ENCODE results near the gene MECR.
"Not testable (repeated sequence)": the region's sequence is repeated elsewhere in the genome, so short reads cannot be mapped to it uniquely, and the experiment has no call there.

Gene MECR

DNA sequence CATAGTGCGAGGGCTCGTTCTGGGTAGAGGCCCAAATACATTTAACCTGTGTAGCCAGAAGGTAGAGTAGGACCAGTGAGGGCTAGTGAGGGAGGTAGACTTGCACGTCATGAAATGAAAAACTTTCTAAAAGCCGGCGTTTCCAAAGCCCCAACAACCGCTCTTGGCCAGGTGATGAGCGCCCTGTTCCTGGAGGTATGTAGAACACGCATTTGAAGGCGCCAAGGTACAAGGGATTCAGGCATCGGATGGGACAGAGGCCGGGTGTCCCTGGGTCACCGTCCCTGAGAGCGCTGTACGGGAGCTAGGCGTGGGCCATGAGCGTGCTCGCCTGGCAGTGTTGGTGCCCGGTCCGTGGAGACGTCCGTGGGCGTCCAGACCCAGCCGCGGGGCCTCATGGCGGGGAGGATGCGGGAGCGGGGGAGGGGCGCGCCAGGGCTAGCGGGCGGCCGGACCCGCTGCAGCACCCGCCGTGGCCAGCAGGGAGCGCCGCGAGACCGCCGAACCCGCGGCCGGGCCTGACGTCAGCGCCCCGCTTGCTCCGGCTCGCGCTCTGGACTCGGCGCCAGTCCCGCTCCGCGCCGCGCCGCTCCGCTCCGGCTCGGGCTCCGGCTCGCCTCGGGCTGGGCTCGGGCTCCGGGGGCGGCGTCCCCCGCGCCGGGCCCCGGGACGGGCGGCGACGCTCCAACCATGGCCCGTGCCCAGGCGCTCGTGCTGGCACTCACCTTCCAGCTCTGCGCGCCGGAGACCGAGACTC, 5.4 kb upstream of the MECR start, which contains the start of gene PTPRU:
Gene PTPRU (plus strand): TSS at position 568 of the 757 bp plus-strand sequence. CDS start 123 bp downstream, at position 691.
- ATAC-seq, result peak; percentile 85 to 86

DNA sequence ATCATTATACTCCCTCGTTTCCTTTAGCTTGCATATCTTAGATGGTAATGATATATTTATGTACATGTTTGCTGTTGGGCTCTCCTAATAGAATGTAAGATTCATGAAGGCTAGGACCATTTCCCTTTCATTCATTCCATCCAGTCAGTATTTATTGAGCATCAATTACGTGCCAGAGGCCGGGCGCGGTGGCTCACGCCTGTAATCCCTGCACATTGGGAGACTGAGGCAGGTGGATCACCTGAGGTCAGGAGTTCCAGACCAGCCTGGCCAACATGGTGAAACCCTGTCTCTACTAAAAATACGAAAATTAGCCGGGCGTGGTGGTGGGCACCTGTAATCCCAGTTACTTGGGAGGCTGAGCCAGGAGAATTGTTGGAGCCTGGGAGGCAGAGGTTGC, 4.1 kb upstream of the MECR start:
- ATAC-seq, result not testable (repeated sequence)

DNA sequence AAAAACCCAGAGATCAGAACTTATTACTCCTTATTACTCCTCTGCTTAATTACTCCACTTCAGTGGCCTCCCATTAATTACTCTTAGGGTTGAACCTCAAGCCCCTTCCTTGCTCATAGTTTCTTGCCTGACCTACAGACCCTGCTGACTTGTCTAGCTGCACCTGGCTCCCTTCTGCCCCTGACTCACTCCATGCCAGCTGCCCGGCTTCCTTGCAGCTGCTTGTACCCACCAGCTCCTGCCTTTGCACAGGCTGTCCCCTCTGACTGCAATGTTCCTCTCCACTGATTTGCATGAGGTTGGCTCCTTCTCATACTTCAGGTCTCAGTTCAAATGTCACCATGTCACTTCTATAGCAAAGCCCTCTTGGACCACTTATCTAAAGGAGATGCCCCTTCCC, 3.7 kb upstream of the MECR start:
- ATAC-seq, result no peak

DNA sequence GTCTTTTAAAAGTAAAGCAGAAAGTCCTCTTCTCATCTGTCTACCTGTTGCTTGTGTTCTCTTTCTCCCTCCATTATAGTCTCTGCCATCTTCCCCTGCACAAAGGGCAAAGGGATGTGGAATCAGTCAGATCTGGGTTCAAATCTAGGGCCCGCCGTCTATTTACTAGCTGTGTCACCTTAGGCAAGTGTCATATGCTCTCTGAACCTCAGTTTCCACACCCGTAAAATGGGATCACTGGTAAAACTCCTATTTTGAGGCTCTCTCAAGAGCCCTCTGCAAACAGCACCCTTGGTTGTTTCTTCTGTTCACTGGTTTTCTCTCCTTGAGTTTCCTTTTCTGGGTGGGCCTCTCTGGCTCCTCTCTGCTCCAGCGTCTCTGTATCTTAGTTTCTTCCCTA, 3.0 kb upstream of the MECR start:
- no peak for ATAC-seq

DNA sequence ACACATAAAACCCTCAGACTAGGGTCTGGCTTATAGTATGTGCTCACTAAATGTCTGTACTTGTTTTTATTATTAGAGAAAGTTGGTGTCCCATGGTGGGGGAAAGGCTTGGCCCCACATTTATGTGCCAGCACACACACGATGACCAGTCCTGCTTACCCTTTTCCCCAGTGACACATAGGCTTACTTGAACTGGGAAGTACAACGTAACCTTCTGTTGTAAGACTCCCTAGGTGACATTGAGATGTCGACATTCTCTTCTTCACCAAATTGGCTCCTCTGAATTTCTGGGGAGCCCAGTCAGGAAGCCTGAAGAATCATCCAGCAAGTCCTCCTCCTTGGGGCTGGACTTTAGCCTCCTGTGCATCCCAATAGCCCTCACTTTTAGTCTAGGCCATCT, 1.7 kb upstream of the MECR start:
- ATAC-seq, result no peak

DNA sequence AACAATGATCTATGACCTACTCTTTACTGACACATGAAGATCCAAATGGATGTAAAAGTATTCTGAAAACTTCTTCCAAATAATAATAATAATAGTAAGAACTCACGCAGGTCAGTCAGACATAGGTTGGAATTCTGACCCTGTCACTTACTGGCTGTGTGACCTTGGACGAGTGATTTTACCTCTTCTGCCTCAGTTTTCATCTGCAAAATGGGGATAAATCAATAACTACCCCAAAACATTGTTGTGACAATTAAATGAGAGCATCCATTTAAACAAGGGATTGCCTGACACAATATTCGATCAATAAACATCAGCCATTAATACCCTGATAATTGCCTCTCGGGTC, 556 bp downstream of the MECR start:
- ATAC-seq, result no peak

DNA sequence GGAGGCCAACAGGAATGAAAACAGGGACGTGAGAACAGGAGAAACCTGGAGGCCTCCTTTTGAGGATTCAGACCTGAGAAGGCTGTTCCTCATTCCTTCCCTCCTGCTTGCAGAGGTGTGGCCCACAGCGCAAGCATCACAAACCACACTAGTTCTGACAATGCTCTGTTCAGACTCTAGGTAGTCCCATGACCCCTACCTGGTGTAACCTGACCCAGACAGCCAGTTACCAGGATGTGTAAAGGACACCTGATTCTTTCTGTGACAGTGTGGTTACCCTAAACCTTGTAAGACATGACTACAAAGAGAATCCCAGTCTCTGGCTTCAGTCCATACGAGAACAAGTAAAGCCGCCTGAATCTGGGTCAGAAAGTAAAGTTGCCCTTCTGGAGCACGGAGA, 3.2 kb downstream of the MECR start:
- no peak for ATAC-seq

DNA sequence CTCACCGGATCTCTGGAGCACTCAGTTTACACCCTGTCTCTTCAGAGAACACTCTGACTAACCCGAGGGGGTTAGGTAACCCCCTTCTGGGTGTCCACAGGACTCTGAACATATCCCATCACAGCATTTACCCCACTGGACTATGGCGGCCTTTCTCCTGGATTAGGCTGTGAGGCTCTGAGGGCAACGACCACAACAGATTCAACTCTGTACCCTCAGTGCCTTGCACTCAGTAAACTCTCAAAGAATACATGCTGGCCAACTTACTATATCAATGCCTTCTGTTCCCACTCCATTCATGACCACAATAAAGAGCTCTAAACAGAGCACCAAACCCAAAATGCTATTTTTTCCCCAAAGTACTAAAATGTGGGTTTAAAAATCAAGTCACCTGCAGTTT, 5.4 kb downstream of the MECR start:
- ATAC-seq, result no peak

DNA sequence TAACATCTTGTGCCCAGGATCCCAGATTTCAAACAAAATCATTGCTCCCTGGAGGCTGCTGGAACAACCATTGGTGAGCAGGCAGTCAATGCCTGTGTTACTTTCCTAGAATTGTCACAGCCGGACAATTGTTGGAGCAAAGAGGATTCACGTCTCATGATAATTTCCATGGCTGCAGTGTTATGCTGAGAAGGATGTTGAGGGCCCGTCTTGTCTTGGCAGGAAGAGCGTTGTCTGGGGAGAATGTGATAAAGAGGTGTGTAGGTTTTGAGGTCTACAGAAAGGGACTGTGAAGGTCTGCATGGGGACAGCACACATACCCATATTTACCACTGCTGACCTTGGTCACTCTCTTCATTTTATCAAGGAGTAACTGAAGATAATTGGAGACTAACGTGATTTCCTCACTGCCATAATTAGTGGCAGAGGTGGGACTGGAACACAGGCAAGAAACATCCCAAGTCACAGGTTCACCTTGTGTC, 6.3 kb downstream of the MECR start:
- ATAC-seq, result no peak

DNA sequence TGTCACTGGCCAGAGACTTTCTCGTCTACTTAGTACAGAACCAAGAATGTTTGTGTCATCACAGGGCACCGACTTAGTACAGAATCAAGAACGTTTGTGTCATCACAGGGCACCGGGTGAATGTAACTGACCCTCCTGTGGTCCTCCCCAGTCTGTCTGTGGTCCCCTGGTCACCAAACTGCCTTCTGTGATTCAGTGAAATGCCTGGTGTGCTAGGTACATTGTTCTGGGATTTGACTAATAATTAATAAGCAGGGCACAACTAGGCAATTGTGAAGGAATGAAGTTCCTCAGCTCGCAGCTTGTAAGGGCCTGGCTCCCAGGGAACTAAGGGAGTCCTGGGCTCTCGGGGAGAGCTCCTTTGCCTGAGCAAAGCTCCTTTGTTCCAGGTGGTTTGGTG, 7.2 kb downstream of the MECR start:
- no peak for ATAC-seq

DNA sequence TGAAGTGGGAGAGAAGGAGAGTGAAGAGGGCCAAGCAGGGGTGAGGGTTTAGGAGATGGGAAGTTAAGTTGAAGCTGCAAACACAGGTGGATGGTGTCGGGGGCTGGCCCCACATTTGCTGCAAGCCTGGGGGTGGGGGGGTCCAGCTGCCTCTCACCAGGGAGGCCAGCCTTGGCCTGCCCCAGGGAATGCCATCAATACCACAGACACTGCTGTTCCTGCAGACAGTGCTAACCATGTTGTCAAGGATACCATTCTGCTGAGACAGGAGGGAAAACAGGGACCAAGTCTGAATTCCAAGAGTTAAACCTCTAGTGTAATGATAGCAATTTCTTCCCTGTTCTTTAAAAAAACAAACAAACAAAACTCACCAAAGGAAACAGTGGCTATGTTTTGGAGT, 8.0 kb downstream of the MECR start:
- no peak for ATAC-seq

DNA sequence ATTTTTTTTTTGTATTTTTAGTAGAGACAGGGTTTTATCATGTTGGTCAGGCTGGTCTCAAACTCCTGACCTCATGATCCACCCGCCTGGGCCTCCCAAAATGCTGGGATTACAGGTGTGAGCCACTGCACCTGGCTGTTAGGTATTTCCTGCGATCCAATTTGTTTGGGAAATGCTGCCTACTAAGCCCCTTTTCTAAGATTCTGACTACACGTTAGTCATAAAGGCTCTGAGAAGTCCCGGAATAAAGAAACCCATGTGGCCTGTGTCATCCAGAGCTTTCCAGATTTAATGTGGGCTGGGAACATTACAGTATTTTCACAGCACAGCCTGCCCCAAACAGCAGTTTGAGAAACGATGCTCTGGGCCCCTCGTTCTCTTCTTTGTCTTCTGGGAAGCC, 8.5 kb downstream of the MECR start:
- ATAC-seq, result not testable (repeated sequence)

DNA sequence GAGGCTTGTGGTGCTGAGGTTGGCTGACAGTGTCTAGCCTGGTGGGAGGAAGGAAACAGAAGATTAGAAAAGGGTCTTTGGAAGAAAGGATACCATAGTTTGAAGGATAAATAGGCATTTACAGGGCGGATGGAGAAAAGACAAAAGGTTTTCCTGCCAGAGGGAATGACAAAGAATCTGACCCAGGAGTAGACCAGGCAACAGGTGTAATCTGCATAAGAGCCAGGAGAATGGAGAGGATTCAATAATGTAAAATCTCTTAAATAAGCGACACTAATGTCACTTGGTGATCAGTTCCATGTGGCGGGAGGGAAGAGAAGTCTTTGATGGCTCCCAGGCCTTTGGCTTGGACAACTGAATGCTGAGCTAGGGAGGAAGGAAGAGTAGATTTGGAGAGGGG, 9.4 kb downstream of the MECR start:
- no peak for ATAC-seq

DNA sequence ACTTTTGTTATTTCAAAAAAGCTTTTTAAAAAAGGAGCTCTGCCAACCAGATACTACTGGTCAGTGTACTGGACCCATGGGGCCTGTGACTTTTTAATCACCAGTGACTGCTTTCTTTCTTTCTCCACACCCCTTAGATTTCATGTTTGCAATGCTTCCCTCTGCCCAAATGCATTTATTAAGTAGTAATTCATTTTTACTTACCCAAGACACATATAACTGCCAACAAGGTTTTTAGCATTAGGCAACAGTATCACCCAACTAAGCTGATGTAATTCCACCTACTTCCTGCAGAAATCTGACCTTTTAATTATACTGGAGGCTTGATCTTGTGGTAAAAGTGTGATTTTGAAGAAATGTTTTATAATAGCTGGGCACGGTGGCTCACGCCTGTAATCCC, 12.5 kb downstream of the MECR start:
- no peak for ATAC-seq

DNA sequence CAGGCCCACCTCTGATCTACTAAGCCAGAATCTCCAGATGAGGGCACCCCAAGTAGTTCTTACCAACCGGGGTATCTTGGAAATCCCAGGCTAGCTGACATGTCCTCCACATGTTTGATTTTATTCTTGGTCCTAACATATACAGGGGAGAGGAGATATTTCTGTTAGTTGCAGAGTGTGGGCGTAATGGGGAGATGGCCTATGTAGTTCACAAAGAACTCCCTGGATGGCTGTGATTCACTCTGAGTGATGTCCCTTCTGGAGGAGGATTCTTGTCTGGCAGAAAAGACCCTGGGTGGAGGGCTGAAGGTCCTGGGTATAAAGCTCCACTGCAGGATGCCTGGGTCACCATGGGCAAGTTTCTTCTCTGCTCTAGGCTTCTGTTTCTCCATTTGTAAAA, 13.1 kb downstream of the MECR start:
- no peak for ATAC-seq

DNA sequence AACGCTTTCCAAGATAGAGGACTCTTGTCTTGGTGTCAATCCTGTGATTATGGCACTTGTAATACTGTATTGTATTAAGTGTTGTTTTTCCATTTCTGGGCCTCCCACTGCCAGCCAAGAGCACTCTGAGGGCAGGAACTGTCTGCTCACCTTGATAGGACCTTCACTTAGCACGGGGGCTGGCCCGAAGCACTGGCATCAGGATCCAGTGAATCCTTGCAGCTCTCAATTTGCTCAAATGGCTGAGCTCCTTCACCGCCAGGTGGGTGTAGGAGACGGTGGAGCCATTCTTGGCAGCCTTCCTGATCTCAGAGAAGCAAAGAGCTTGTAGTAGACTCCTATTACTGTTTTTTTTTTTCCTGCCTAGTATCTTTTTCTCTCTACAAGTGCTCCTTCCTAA, 17.7 kb downstream of the MECR start:
- no peak for ATAC-seq

DNA sequence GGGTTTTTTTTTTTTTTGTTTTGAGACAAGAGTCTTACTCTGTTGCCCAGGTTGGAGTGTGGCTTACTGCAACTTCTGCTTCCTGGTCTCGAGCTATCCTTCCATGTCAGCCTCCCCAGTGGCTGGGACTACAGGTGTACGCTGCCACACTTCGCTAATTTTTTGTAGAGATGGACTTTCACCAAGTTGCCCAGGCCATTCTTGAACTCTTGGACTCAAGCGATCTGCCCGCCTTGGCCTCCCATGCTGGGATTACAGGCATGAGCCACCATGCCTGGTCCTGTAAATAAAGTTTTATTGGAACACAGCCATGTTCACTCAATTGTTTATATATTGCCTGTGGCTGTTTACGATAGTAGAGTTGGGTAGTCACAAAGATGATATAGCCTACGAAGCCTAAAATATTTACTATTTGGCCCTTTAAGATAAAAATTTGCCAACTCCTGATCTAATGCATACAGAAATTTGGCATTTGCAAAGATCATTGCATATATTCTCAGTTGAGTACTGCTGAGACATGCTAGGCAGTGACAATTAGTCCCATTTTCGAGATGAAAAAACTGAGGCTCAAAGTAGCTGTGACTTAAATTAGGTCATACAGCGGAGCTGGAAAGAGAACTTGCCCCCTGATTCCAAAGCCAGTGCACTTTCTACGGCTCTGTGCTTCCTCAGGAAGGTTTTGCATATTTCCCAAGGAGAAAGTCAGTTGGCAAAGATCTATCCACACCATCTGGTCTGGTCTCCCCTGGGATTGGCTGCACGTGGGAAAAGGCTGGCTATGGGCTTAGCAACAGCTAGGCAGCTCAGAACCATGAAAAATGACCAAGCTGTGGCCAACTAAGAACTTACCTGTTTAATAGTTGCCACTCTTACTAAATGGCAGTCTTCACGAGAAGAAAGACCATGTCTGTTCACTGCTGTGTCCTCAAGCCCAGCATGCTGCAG, 19.4 kb downstream of the MECR start:
- ATAC-seq, result no peak

DNA sequence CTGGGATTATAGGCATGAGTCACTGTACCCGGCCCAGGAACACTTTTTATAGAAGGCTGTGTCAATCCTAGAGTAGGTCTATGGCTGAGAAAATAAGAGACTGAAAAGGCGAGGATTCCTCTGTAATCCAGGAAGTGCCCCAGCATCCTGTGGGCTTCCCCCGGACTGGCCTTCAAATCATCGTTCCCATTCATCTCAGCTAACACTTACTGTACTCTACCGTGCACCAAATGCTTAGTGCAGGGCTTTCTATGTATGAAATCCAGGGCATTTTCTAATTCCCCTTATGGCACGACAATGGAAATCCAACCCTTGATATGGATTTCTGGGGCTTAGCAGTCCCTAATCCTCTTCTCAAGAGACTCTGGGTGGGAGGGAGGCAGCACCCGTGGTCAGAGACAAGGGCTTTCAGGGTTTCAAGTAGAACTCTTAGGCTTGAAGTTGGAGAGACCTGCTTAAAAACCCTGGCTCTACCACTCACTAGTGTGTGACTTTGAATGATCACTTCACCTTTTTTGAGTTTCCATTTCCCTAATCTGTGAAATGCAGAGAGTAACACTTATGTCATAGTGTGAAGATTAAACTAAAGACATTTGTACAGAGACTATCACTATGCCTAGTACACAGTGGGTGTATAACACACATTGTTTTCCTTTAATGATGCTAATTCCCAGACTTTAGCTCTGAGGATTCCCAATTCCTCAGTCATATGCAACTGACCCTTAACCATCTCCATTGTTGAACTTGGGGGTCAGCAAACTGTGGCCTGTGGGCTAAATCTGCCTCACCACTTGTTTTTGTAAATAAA, 20.3 kb downstream of the MECR start:
- ATAC-seq, result peak in 1 of 2 donors; percentile 30

DNA sequence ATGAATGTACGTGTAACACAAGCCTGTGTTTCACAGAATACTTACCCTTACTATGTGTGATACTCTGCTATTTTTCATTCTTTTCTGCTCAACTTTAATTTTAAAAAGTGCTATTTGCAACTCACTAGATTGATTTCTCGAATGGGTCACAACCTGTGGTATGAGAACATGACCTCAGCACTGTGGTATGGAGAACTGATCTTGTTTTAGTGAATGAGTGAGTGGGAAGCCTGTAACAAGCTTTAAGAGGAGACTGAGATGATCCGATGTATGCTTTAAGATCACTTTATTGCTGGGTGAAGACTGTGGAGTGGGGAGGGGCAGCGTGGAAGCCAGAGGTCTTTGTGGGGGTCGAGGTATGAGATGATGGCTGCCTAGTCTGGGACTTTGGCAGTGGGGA, 21.6 kb downstream of the MECR start:
- no peak for ATAC-seq

DNA sequence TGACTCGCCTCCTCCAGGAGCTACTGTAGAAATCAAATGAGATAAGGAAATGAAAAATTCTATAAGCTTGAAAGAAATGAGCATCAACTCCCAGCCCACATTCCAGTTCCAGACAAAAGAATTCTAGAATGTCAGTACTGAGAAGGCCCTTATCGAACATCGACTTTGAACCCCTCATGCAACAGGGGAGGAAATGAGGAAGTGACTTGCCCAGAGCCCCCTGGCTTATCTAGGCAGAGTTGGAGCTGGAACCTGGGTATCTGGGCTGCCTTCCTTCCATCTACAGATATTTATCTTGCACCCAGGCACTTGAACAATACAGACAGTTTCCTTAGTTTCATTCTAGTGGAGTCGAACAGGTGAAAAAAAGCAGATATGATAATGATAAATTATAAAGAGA, 22.3 kb downstream of the MECR start:
- no peak for ATAC-seq

DNA sequence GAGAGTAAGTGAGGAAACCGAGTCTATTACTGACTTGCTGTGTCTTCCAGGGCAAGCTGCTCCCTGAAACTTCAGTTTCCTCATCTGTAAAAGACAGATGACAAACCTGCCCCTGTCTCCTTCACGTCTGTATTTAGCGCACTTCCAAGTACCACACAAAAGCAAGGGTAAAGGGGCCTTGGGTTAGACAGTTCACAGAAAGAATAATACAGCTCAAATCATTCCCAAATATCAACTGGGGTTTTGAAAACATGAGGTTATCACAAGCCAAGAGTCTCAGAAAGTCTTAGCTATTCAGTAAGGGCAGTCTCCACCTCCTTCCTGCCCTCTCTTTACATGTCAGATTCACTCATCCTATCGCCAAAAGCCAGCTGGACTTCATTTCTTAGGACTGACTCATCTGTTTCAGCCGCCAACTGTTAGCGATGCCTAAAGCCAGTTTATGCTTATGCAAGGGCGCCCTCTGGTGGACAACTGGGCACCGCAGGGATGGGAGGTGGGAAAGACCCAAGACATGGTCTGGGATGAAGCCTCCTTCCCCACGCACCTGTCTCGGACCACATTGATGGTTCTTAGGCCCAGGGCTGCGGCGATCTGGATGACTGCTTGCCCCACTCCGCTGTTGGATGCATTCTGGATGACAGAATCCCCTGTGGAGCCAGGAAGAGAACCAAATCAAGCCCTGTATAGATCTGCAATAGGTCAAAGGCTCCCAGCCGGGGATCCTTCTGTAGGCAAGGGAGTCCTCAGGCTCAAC, 28.0 kb downstream of the MECR start:
- peak; percentile 93 to 98 for ATAC-seq

DNA sequence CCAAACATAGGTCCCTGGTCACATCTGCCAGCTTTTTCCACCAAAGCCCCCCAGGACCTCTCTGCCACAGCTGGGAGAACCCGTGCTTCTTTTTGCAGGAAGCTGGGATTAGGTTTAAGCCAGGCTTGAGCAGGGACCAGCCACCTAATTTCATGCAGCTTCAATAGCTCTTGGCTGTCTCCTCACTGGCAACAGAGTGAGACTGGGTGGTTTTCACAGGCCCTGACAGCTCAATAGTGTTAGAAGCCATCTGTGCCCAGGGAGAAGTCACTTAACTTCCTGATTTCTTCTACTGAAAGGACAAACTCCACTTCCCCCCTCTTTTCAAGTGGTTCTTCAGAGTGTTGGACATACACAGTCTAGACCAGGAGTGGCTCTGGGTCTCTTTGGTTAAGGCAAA, 28.7 kb downstream of the MECR start:
- no peak for ATAC-seq
